Measurements from ENCODE around the gene GDF2.
A peak's percentile ranks its signal among the peaks of the same experiment; 100 is the strongest.

GDF2 gene

DNA sequence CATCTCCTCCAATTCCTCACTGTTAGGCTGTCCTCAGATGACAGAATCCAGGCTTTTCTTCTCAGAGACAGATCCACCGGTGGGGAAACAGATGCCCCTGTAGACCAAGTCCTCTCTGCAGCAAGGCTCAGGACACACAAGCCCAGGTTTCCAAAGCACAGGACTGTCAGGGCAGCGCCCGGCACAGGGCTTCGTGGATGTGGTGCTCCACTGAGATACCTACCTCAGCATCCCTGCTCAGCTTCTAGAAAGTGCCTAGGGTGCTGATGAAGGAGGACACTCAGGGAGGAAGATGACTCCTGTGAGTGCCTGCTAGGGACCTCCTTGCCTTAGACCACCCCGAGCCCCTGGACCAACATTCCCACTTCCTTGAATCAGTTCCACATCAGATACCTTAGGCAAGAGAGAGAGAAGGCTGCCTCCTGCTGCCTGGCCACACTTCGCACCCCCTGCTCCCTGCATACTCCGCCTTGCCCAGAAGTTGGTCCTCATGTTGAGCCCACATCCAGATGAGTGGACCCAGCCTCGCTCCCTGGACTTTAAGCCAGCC lies 17.0 kb downstream of the GDF2 start:
- TF ChIP-seq GATA3 (IDR thresholded peaks at IDR 0.05; ENCODE audit: low read depth, low read length) (no peak), GATA2 (IDR thresholded peaks at IDR 0.05; ENCODE audit: low read depth, low read length) (no peak)

DNA sequence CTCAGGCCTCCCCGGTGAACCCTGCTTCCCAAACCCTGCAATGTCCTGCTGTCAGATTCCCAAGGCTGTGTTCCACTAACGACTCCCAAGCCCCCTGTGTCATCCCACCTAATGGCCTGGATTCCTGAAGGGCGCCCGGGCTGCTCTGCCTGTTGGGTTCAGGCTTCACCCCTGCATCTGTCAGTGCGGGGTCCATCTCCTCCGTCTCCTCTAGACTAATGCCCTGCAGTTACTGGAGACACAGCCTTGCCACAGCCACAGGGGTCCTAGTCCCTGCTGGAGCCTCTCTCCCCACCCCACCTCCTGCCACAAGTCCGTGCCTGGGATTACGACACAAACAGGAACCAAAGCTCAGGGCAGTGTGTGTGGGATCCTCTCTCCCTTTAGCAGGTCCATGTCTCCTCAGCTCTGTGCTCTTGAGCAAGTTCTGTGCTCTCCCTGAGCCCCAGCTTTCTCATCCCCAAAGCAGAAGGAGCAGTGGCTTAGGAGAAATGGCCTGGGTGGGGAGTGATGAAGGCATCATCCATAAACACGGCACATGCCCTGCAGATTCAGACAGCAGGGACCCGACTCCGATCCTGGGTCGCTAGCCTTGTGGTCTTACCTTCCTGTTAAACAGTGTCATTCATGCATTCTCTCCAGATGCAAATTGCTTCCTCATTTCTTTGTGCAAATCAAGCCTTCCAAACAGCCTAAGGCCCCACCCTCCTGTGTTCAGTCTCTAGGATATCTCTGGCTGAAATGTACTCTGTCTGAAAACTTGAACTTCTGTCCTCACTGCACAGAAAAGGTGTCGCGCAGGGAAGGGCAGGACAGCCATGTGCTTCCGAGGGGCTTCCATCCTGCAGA lies 17.7 kb downstream of the GDF2 start:
- TF ChIP-seq GATA3 (IDR thresholded peaks at IDR 0.05; ENCODE audit: low read depth, low read length), result no peak
- no peak for TF ChIP-seq GATA2 (IDR thresholded peaks at IDR 0.05; ENCODE audit: low read depth, low read length)

DNA sequence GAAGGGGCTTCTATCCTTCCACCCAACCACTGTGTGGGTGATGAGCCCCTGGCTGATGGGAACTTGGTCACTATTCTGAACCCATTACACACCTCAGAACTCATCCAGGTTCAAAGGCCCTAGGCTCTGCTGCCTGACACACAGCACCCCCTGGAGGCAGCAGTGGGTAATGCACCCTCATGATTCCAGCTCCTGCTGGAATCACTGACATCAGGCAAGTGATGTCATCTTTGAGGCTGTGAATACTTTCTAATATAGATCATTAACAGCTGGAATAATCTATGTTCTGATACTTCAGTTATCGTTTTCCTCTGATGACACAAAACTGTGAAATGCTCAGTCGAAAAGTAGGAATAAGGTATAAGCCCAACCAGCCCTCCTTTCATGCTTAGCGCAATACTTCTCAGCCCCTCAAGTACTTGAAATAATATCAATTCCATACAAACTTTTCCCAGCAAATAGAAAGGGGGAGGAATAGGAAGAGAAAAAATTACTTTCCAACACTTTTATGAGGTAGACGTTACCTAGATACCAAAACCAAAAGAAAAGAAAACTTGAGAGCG lies 18.4 kb downstream of the GDF2 start:
- TF ChIP-seq GATA3 (IDR thresholded peaks at IDR 0.05; ENCODE audit: low read depth, low read length), result no peak
- TF ChIP-seq GATA2 (IDR thresholded peaks at IDR 0.05; ENCODE audit: low read depth, low read length), result no peak

DNA sequence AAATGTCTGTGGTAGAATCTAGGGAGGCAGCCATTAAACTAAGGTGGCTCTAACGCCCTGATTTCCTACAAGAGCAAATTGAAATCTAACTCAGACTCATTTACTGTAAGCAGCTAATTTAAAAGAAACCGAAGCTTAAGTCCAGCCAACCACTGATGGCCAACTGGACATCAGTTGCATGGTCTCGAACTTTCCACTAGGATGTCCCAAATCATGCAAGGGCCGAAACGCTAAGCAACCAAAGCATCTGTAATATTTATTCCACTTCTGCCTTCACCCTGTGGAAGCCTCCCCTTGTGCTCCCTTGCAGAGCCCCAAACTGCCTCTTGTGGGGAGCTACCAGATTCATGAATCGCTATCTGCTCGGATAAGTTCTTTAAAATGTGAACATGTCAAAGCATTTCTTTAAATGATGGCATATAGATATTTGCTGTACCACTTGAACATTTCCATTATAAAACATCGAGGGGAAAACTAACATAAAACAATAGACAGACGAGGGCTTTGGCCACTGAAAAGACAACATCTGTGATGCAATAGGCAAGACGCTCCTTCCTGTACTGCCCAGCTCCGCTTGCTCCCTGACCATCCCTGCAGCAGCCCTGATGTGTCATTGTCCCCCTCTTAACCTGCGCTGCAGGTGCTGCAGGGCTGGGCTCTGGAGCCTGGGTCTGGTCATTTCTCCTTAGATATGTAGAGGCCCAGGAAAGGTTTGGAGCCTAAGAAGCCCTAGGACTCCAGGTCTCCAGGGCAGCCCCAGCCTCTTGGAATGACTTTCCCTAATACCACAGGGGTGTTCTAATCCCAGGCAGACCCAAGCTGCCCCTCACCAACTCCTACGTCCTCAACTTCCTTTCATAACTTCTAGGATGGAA lies 23.0 kb downstream of the GDF2 start:
- TF ChIP-seq GATA2 (IDR thresholded peaks at IDR 0.05; ENCODE audit: low read depth, low read length) (no peak), GATA3 (IDR thresholded peaks at IDR 0.05; ENCODE audit: low read depth, low read length) (no peak)

GRCh38 chr10:47346581-47347302 lies 24.5 kb downstream of the GDF2 start:
- TF ChIP-seq GATA2 (IDR thresholded peaks at IDR 0.05; ENCODE audit: low read depth, low read length) (no peak), GATA3 (IDR thresholded peaks at IDR 0.05; ENCODE audit: low read depth, low read length) (no peak)

DNA sequence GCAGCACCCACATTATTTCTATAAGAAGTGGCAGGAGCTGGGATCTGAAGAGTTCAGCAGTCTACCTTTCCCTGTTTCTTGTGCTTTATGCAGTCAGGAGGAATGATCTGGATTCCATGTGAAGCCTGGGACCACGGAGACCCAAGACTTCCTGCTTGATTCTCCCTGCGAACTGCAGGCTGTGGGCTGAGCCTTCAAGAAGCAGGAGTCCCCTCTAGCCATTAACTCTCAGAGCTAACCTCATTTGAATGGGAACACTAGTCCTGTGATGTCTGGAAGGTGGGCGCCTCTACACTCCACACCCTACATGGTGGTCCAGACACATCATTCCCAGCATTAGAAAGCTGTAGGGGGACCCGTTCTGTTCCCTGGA lies 25.0 kb downstream of the GDF2 start:
- no peak for TF ChIP-seq GATA3 (IDR thresholded peaks at IDR 0.05; ENCODE audit: low read depth, low read length)
- TF ChIP-seq GATA2 (IDR thresholded peaks at IDR 0.05; ENCODE audit: low read depth, low read length), result no peak

GRCh38 chr10:47348138-47348651 lies 25.9 kb downstream of the GDF2 start, which contains the start of gene RBP3:
Gene RBP3, plus strand, starts transcription at chr10:47348363. Its CDS starts 122 bp downstream, at chr10:47348485.
- TF ChIP-seq GATA3 (IDR thresholded peaks at IDR 0.05; ENCODE audit: low read depth, low read length), result no peak
- TF ChIP-seq GATA2 (IDR thresholded peaks at IDR 0.05; ENCODE audit: low read depth, low read length), result peak; percentile 56

GRCh38 chr10:47348661-47349470 lies 26.6 kb downstream of the GDF2 start:
- TF ChIP-seq GATA2 (IDR thresholded peaks at IDR 0.05; ENCODE audit: low read depth, low read length), result no peak
- no peak for TF ChIP-seq GATA3 (IDR thresholded peaks at IDR 0.05; ENCODE audit: low read depth, low read length)

DNA sequence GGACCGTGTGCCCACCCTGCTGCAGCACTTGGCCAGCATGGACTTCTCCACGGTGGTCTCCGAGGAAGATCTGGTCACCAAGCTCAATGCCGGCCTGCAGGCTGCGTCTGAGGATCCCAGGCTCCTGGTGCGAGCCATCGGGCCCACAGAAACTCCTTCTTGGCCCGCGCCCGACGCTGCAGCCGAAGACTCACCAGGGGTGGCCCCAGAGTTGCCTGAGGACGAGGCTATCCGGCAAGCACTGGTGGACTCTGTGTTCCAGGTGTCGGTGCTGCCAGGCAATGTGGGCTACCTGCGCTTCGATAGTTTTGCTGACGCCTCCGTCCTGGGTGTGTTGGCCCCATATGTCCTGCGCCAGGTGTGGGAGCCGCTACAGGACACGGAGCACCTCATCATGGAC lies 27.3 kb downstream of the GDF2 start:
- no peak for TF ChIP-seq GATA3 (IDR thresholded peaks at IDR 0.05; ENCODE audit: low read depth, low read length)
- no peak for TF ChIP-seq GATA2 (IDR thresholded peaks at IDR 0.05; ENCODE audit: low read depth, low read length)

DNA sequence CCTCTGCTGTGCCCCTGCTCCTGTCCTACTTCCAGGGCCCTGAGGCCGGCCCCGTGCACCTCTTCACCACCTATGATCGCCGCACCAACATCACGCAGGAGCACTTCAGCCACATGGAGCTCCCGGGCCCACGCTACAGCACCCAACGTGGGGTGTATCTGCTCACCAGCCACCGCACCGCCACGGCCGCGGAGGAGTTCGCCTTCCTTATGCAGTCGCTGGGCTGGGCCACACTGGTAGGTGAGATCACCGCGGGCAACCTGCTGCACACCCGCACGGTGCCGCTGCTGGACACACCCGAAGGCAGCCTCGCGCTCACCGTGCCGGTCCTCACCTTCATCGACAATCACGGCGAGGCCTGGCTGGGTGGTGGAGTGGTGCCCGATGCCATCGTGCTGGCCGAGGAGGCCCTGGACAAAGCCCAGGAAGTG lies 27.7 kb downstream of the GDF2 start:
- TF ChIP-seq GATA2 (IDR thresholded peaks at IDR 0.05; ENCODE audit: low read depth, low read length), result no peak

- TF ChIP-seq GATA2 (IDR thresholded peaks at IDR 0.05; ENCODE audit: low read depth, low read length), result no peak
- no peak for TF ChIP-seq GATA3 (IDR thresholded peaks at IDR 0.05; ENCODE audit: low read depth, low read length)
Observed at GRCh38 chr10:47350671-47351640, 28.7 kb downstream of the GDF2 start.

Data from SH-SY5Y (cell line).